ENCODE results near the gene PSMA1. TPM values are rescaled to one million over a fixed set of nuclear protein-coding genes. Genes with fewer than 3 reads are reported as not detected.

PSMA1 gene
- total RNA-seq, 4 donors from 2014 or later, result 67.9 to 85.7 (median 76.8) TPM

- Histone ChIP-seq H3K9me3 (no peaks in the 10 kb centered on the region), H3K4me3 (no peak overlapping the region), H3K4me1 (no peaks in the 10 kb centered on the region), H3K27me3 (no peaks in the 10 kb centered on the region), H3K27ac (no peak overlapping the region), H3K36me3 (no peaks in the 10 kb centered on the region)
- WGBS, 2 donors, result 60 to 73% methylated on average over 2 of the region's 2 CpGs
- DNase-seq (ENCODE audit: low spot score in 2 of 2), result no peak
- TF ChIP-seq CTCF (IDR thresholded peaks at IDR 0.05) (no peak), POLR2A (IDR thresholded peaks at IDR 0.05) (no peak), EP300 (IDR thresholded peaks at IDR 0.05) (no peak)
Measured at GRCh38 chr11:14547440-14547839, 27.3 kb upstream of the PSMA1 start.

- Histone ChIP-seq H3K4me1 (no peaks in the 10 kb centered on the region), H3K36me3 (no peaks in the 10 kb centered on the region), H3K27me3 (no peaks in the 10 kb centered on the region), H3K4me3 (no peak overlapping the region), H3K27ac (no peak overlapping the region), H3K9me3 (no peaks in the 10 kb centered on the region)
- TF ChIP-seq EP300 (IDR thresholded peaks at IDR 0.05), result no peak
- no peak for TF ChIP-seq POLR2A (IDR thresholded peaks at IDR 0.05)
- DNase-seq (ENCODE audit: low spot score in 2 of 2), result no peak
Measured at GRCh38 chr11:14546672-14547071, 26.5 kb upstream of the PSMA1 start.

- peaks cover 0 to 9% (median 2%) of the 10 kb centered on the region in 4 donors for H3K4me1 ChIP-seq
- H3K4me3 ChIP-seq, result no peak overlapping the region
- DNase-seq (ENCODE audit: low spot score in 2 of 2), result no peak
- WGBS, 2 donors, result 64 to 67% methylated on average over 3 of the region's 3 CpGs
- no peaks in the 10 kb centered on the region for H3K9me3 ChIP-seq
- H3K27me3 ChIP-seq, result no peaks in the 10 kb centered on the region
- H3K27ac ChIP-seq, result no peak overlapping the region
- no peaks in the 10 kb centered on the region for H3K36me3 ChIP-seq
- TF ChIP-seq CTCF (IDR thresholded peaks at IDR 0.05) (no peak), POLR2A (IDR thresholded peaks at IDR 0.05) (no peak), EP300 (IDR thresholded peaks at IDR 0.05) (peak in 1 of 2 donors; percentile 62)
Measured at GRCh38 chr11:14544611-14545010, 24.4 kb upstream of the PSMA1 start.

GRCh38 chr11:14543260-14543659 lies 23.1 kb upstream of the PSMA1 start:
- H3K27ac ChIP-seq, result no peak overlapping the region
- DNase-seq (ENCODE audit: low spot score in 2 of 2), result no peak
- peaks cover 0 to 9% (median 2%) of the 10 kb centered on the region in 4 donors for H3K4me1 ChIP-seq
- no peak overlapping the region for H3K4me3 ChIP-seq
- H3K27me3 ChIP-seq, result no peaks in the 10 kb centered on the region
- H3K9me3 ChIP-seq, result no peaks in the 10 kb centered on the region
- no peaks in the 10 kb centered on the region for H3K36me3 ChIP-seq
- WGBS, 2 donors, result 75 to 95% methylated on average over 1 of the region's 1 CpG
- TF ChIP-seq CTCF (IDR thresholded peaks at IDR 0.05) (no peak), EP300 (IDR thresholded peaks at IDR 0.05) (no peak), POLR2A (IDR thresholded peaks at IDR 0.05) (no peak)

GRCh38 chr11:14542324-14542723 lies 22.1 kb upstream of the PSMA1 start:
- no peak for DNase-seq (ENCODE audit: low spot score in 2 of 2)

More at GRCh38 chr11:14542324-14542723, 22.1 kb upstream of the PSMA1 start:
- H3K27me3 ChIP-seq, result no peaks in the 10 kb centered on the region
- no peaks in the 10 kb centered on the region for H3K36me3 ChIP-seq
- no peak overlapping the region for H3K4me3 ChIP-seq
- H3K9me3 ChIP-seq, result no peaks in the 10 kb centered on the region
- H3K27ac ChIP-seq, result no peak overlapping the region
- TF ChIP-seq POLR2A (IDR thresholded peaks at IDR 0.05) (no peak), CTCF (IDR thresholded peaks at IDR 0.05) (no peak), EP300 (IDR thresholded peaks at IDR 0.05) (no peak)
- H3K4me1 ChIP-seq, result peaks cover 0 to 9% (median 2%) of the 10 kb centered on the region in 4 donors
